Measurements from ENCODE around the gene FOXP1.

FOXP1 gene

DNA sequence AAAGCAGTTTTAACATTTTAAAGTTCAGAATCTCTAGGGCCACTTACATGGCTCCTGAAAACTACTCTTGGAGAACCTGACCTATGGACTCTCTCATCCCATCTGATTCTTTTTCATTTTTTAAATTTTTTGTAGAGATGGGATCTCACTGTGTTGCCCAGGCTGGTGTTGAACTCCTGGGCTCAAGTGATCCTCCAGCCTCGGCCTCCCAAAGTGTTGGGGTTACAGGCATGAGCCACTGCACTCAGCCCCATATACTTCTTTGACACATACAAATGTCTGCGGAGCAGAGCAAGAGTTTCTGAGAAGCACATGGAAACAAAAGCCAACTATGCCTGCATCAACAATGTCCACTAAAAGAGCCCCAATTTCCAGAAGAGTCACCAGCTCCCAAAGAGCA, 189.8 kb downstream of the FOXP1 start:
- FAIRE-seq: no peak

DNA sequence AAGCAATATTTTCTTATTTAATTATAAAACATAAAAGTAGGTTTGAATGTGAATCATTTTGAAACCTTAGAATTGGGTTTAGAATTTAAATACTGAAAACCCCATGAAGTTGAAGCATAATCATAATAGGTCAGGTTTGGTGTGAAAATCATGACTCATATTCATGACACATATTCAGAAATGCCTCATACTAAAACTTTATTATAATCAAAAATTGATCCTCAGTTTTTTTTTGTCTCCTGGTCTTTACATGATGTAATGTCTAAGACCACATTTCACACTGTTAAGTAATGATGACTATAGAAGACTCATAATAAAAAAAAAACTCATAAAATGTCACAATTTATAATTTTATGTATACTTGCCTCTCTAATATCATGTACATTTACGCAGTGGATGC, 190.4 kb downstream of the FOXP1 start:
- peak; percentile 55 for FAIRE-seq

DNA sequence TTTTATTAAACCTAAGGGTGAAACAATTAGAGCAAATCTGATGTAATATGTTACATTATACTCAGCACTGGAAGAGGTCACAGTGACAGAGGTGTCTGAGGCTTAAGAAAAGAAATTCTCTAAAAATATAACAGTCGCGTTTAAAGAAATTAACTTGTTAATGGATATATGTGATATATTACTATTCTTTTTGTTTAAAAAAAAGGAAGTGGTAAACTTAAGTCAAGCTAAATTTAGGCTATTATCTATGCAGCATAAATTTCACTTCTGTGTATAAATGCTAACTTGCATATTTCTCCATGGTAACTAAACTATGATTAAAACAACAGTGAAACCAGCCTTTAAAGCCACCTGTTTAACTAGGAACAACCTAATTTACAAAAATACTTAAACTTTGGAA, 191.3 kb downstream of the FOXP1 start:
- FAIRE-seq: peak; percentile 53

DNA sequence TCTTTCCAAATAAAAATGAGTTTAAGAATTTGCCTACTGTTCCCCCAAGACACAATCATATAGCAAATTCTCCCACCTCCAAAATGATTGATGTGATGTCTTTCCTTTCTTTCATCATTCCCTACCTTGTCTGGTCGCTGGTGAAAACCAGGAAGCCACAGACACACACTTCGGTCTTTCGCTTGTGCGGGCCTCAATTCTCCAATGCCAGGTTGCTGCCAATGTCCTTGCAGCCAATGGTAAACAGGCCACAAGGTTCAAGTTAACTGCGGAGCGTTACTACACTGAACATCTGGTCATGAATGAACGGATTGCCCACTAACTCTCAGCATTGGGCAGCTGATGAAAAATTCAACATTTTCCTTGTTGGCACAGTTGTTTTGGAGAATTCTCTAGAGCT, 192.2 kb downstream of the FOXP1 start:
- FAIRE-seq: no peak

DNA sequence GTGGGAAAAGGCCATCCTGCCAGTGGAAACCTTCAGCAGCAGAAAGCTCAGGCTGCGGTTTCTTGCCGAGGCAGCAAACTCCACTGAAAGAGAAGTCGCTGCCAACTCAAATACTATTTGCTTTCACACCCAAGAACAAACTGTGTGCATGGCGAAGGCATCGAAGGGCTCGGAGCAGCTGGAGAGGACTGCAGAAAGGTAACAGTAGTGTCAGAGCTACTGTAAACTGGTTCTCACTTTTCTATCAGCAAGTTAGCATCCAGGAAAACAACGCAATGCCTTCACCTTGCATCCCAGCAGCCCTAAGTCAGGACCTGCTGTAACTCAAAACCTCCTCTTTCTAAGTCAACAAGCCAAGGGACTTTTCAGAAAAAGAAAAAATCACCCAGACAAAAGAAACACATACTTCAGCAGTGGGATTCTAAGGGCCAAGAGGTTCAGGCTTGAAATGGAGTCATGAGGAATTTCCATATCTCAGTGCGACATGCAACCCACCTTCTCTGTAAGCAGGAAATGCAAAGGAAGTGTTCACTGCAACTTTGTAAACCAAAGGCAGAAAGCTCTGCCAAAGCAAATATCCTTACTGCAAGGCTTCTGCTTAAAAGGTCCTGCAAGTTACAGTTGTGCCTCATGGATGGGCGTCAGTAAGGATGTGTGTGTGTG, 193.5 kb downstream of the FOXP1 start:
- peak; percentile 89 for FAIRE-seq

DNA sequence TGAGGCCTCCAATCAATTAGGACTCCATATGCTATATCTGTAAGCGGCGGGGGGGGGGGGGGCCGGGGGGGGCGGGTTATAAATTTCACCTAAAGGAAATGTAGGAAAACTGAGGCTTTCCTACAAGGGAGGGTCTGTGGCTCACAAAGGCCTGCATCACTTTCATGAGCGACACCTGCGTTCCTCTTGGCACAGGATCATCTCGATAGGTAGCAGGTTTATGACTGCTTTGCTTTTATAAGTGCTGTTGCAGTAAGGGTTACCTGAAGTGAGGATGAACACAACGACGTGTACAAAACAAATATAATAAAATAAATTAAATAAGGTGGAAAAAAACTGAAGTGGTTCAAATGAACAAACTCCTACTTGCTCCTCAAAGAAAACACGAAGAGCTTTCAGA, 194.3 kb downstream of the FOXP1 start:
- FAIRE-seq: no peak

DNA sequence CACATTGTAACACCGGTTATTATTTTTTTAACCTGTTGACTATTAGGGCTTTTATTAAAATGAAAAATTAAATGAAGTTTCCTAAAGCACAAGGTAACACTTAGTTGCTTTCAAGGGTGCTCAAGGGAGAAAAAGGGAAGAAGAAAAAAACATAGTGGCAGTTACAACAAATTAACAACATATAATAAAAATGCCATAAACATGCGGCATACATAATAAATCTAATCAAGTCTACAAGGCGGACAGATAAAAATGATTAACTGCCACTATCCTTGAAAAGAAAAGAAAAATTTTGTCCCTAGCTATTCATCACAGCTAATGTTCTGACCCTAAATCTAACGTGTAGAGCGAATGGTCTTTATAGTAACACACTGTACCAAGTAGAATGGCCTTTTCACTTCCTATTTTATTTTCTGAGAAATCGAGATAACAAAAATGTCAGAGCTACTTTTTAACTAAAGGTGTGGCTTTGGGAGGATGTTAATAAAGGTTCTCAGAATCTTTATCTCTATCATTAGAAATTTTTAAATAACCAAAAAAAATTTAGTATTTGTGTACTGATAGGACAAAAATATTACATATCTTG, 194.9 kb downstream of the FOXP1 start:
- FAIRE-seq: no peak

DNA sequence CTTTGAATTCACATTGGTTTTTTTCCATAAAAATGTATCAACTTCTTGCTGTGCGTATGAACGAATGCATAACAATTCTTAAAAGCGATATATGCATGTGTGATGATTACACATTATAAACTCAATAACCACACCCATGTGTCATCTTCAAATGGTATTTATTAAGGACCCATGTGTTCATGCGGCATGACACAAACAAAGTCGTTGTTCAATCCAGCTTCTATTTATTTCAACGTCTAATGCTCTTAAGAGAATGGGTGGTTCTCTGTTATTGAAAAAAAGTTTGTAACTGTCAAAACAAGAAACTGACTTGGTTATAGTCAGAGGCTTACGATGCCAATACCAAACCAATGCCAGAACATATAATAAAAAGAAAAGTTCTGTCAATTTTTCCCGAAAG, 195.9 kb downstream of the FOXP1 start:
- FAIRE-seq: no peak

DNA sequence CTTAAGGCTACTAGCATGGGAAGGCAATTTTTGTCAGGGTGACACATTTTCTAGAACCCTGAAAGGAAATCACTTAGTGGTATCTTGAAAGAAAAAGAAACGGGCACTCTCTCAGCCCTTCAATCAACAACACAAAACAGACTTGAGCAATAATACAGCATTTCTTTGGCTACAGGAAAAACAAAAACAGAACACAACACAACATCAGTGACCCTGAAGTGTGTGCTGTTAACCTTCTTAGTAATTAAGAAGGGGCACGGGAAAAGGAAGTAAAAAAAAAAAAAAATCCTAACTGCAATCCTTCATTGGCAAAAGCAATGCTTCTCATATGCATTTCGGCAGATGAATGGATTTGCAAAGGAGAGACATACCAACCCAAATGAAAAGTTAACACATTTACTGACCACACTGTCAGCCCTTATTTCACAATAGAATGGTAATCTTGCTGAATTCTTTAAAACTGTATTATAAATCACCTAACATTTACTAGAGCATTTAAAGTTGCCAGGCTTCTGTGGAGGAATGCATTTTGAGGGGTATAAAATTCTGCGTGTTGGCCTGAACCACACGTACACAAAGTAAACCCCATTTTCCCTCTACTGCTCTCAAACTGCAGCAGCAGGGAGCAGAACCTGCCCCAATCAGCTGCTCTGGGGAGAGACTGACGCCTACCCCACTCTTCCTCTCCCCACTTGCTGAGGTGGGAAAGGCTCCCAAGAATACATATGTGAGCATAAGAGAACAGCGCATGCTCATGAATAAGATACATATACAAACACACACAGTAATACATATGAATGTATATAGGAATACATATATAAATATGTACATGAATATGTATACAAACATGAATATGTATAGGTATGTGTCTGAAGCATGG, 198.5 kb downstream of the FOXP1 start:
- FAIRE-seq: no peak

DNA sequence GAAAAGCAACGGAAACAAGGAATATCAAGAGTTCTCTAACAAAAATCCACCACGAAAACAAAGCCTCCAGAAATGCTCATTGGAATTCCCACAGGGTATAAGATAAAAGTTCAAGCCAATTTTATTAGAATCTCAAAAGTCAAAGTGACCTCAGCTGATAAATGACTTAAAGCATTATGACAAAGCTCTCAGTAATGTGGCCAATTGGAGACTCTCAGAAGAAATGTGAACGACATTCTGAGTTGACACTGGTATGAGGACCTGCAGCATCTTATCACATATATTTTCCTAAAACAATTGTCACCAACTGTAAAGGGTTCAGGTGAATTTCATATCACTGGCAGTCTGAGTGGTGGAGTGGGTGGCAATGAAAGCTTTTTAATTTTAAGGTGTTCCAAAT, 199.1 kb downstream of the FOXP1 start:
- no peak for FAIRE-seq

DNA sequence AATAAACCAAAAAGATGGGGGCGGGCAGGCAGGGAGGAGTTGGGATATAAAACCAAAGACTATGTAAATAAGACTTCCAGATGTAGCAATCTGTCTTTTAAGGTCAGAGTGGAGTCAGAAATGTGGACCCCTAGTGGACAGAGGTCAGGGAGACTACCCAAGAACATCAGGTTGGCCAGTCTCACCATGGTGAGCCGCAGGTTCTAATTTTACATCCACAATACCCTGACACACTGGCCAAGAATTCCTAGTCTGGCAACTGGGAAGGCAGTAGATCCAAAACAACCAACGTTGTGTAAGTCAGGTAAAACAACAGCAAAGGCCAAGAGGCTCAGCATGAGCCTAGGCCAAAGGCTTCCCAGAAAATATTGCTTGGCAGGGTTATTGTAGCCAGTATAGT, 203.4 kb downstream of the FOXP1 start:
- no peak for FAIRE-seq

DNA sequence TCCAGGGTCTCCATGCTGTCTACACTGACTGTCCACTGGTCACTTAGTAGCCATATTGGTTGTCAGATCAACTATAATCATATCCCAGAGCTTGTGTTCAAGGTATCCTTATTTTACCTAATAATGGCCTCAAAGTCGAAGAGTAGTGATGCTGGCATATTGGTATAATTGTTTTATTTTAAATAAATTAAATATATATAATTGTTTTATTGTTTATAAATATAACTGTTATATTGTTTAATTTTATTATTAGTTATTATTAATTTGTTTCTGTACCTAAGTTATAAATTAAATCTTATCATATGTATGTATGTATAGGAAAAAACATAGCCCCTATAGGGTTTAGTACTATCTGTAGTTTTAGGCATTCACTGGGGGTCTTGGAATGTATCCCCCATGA, 205.0 kb downstream of the FOXP1 start:
- FAIRE-seq: no peak

DNA sequence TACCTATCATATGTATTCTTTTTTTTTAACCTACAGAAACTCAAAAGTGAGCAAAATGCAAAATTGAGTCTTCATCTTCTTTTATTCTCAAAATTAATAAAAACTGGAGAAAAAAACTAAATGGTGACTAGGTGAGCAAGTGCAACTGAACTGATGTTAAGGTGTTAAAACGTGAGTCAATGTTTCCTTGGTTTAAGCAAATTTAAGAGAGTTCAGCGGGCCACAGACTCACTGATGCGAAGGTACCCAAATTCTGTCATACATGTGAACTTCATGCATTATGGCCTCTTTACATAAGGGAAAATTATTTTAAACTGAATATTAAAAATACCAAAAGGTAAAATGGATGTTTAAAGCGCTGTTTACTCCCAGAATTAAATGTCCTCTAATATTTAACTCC, 206.6 kb downstream of the FOXP1 start:
- no peak for FAIRE-seq

DNA sequence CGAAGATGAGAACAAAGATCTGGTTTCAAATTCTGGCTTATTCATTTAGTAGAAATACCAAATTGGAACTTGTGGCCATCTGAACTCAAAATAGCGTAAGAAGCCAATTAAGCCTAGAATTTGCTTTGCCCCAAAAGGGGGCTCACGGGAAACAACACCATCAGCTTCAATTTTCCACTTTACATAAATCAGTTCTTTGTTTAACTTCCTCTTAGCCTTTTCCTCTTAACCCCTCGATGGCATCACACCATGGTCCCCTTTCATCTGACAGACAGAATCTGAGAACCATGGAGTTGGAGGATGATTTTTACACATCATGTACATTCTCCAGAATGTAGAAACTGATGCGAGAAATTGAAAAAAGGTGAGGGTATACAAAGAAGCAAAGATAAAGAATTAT, 207.0 kb downstream of the FOXP1 start:
- no peak for FAIRE-seq

DNA sequence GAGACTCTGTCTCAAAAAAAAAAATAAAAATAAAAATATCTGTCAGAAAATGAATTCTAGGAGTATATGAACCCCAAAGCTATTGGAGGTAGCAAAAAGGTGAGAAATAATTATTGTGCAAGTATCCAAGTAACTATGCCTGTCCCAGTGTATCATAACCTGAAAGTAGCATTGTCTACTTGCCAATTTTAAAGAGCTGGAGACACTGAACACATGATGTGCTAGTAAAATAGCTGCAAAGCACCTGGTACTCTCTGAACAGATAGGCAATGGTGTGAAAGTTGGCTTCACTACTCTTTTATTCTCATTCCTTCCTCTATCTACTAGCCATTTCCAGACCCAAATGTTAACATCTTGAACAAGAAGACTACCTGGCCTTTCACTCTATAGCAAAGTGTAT, 208.9 kb downstream of the FOXP1 start:
- no peak for FAIRE-seq

DNA sequence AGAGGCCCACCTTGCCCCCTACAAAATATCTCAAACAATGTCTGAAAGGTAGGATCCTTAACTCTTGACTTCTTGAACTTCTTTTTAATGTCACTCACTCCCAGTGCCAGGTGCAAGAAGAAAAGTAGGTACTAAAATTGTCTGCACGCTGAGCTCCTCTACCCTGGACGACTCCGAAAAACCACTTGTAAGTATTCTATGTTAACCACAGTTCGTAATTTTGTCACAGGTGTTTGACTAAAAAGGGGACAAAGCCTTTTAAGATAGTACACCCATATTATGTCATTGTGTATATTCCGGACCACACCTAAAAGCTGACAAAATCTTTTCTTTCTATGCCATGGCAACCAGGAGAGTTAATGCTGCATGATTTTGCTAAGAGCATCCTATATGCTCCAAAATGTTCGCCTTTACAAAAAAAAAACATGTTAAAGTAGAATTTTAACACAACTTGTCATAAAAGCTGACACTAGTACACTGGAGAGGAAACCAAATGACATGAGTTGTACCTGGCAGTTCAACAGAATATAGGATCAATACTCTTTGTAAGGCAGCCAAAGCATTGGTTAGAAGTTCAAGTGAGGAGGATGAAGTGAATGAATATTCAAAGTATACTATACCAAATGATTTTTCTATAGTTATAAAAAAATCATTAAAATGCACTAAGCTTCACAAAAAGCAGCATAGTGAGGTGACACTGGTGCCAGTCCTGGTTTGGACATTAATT, 210.5 kb downstream of the FOXP1 start:
- no peak for FAIRE-seq

DNA sequence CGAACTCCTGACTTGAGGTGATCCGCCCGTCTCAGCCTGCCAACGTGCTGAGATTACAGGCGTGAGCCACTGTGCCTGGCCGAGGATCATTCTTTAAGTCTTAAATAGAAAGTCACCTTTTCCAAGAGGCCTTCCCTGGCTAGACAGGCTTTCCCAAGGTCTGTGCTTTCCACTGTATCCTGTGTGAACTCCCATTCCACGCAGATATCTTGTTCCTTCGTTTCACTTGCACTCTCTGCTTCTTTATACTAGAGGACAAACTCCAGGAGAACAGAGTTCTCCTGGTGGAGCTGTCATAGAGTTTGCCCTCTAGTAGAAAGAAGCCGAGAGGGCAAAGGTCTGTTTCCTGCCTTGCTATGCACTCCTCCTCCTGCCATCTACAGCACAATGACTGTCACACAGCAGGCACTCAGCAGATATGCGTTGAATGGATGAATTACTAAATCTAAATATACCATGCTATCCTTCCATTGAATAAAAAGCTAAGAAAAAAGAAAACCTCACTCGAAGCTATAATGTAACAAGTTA, 211.2 kb downstream of the FOXP1 start:
- FAIRE-seq: no peak

DNA sequence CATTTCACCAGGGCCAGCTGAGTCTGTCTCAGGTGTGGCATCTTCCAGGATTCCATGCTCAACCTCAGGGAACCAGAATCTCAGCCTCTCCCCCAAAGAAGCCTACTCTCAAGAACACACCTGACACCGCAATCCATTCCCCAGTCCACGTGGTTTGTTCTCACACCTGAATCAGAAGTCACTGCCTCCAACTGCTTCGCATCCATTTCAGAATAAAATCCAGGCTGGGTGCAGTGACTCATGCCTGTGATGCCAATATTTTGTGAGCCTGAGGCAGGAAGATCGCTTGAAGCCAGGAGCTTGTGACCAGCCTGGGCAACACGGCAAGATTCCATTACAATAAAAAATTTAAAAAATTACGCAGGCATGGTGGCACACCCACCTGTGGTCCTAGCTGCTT, 212.2 kb downstream of the FOXP1 start:
- no peak for FAIRE-seq

DNA sequence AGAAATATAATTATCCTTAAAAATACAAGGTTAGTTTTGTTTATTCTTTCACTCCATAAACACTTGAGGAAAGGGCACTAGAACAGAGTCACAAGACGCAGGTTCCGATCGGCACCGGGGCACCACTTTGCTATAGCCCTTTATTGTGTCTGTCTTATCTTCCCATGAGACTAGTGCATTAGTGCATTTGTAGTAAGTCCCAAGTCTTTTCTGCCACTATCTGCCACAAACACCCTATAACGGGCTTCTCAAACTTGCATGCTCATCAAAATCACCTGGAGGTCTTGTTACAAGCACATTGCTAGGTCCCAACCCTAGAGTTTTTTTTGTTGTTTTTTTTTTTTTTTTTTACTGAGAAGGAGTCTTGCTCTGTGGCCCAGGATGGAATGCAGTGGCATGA, 213.1 kb downstream of the FOXP1 start:
- FAIRE-seq: no peak

DNA sequence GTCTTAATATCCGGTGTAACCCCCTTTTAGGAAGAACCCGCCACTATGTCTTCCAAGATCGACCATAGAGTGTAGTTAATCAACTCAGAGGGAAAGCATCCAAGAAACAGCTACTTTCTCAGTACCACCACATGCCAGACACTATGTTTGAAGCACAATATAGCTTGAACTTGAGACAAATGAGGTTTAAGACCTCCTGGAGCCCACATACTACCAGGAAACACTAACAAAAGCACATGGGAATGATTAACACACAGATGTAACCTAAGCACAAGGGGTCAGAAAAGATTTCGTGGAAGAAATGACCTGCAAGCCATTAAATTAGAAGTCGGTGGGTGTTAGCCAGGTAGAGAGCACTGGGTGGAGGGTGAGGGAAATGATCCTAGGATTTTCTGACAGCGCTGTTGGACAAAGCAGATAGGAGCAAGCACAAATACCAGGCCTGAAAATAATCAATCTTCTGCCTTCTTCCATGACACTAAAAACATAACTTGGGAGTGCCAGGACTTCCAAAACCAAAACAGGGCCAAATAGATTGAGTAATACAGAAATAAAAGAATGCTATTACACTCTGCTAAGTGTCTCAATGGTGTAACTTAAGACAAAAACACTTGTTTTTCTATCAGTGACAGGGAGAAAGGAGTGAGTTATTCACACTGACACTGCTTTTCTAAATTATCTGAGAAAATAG, 213.7 kb downstream of the FOXP1 start:
- no peak for FAIRE-seq

DNA sequence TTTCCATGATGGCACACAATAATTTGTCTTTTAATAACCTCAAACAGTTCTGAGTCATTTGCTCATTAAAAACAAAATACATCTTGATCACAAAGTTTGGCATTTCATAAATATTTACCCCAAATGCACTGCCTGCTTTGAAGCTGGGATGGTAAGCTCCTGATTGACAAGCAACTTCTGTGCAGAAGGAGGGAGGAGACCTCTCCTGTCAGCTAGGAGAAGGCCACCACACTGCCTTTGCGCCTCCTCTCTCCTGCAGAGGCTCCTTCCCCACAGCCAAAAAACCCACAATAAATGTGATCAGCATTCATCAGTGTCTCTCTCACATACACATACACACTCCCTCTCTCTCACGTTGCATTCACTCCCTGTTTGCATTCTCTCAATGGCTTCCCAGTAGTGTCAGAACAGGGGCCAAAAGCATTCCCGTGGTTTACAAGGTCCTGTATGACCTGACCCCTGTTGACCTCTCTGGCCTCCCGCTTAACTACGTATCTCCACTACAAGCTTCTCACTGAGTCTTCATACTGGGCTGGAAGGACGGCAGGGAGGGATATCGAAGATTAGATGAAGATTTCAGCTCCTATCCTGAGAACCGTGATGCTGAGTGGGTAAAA, 216.4 kb downstream of the FOXP1 start:
- no peak for FAIRE-seq

DNA sequence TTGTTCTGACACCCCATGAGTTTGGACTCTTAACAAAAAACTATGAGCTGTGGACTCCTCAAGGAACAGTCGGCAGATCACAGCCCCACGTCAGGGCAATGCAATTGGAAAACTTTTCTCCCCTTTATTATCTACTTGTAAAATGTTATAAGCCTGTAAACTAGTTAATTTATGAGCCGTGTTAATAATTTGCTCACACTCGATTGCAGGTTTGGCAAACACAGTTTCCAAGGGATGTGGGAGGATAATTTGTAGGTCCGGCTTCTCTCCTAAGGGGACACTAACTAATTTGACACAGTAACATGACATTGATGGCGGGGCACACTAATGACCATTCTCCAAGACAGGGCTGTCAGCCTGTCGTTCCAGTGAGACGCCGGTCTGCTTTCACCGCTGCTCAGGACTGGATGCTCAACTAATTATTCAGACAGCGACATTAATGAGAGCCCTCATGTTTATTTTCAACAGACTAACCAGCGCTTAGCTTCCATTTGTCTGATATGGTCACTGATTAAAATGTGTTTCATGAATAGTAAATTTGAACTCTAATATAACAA, 222.1 kb downstream of the FOXP1 start:
- FAIRE-seq: peak; percentile 76
